H9 (cell line): Measurements from ENCODE around the gene SLC1A7. TPM values are rescaled to one million over a fixed set of nuclear protein-coding genes. Genes with fewer than 3 reads are reported as not detected.

Experiments
- DNase-seq: peaks from one replicate; pipeline ENCODE4 v3.0.0-alpha.2; 2017
- H2AFZ ChIP-seq: one replicate; pipeline ENCODE4 v1.6.1; 2013; ENCODE audit warnings: mild to moderate bottlenecking, low read length, control low read depth, moderate library complexity
- H2AK5ac ChIP-seq: 2 replicates; pipeline ENCODE4 v1.6.1; 2013; ENCODE audit warnings: low read length, control low read depth, mixed read lengths; ENCODE audit not compliant: insufficient read length
- H2BK120ac ChIP-seq: one replicate; pipeline ENCODE4 v1.6.1; 2013; ENCODE audit warnings: low read depth, mild to moderate bottlenecking, low read length, control low read depth, inconsistent platforms; ENCODE audit not compliant: poor library complexity, severe bottlenecking
- H2BK12ac ChIP-seq: 2 replicates; pipeline ENCODE4 v1.6.1; 2013; ENCODE audit warnings: low read length, control low read depth, mixed read lengths, low read depth; ENCODE audit not compliant: insufficient read length
- H2BK15ac ChIP-seq: 2 replicates; pipeline ENCODE4 v1.6.1; 2013; ENCODE audit warnings: low read depth, low read length, control low read depth
- H2BK20ac ChIP-seq: one replicate; pipeline ENCODE4 v1.6.1; 2013; ENCODE audit warnings: low read depth, mild to moderate bottlenecking, low read length, control low read depth, inconsistent platforms; ENCODE audit not compliant: poor library complexity, severe bottlenecking
- H2BK5ac ChIP-seq: 2 replicates; pipeline ENCODE4 v1.6.1; 2013; ENCODE audit warnings: low read length, control low read depth, mixed read lengths; ENCODE audit not compliant: insufficient read length
- H3K14ac ChIP-seq: 2 replicates; pipeline ENCODE4 v1.6.1; 2013; ENCODE audit warnings: low read length, control low read depth; ENCODE audit not compliant: insufficient read depth
- H3K18ac ChIP-seq: 2 replicates; pipeline ENCODE4 v1.6.1; 2013; ENCODE audit warnings: low read depth, mild to moderate bottlenecking, mixed read lengths, low read length, control low read depth; ENCODE audit not compliant: insufficient read length
- H3K23ac ChIP-seq: 2 replicates; pipeline ENCODE4 v1.6.1; 2013; ENCODE audit warnings: low read length, control low read depth, mixed read lengths, low read depth; ENCODE audit not compliant: insufficient read length
- H3K23me2 ChIP-seq: 2 replicates; pipeline ENCODE4 v1.6.1; 2013; ENCODE audit warnings: low read depth, mild to moderate bottlenecking, mixed read lengths, low read length, control low read depth; ENCODE audit not compliant: insufficient read length, poor library complexity, severe bottlenecking
- H3K27ac ChIP-seq: 2 replicates; pipeline ENCODE4 v1.5.1; 2013; ENCODE audit warnings: low read length, control low read depth, mixed read lengths, low read depth; ENCODE audit not compliant: insufficient read length
- H3K27me3 ChIP-seq: 2 replicates; pipeline ENCODE4 v1.6.1; 2013; ENCODE audit warnings: low read length, control low read depth, inconsistent platforms; ENCODE audit not compliant: insufficient read depth
- H3K4ac ChIP-seq: 2 replicates; pipeline ENCODE4 v1.6.1; 2013; ENCODE audit warnings: low read depth, mild to moderate bottlenecking, control low read depth, inconsistent platforms, low read length, moderate library complexity
- H3K4me1 ChIP-seq: 2 replicates; pipeline ENCODE4 v1.6.1; 2013; ENCODE audit warnings: low read length, control low read depth, inconsistent platforms; ENCODE audit not compliant: insufficient read depth
- H3K4me2 ChIP-seq: 2 replicates; pipeline ENCODE4 v1.6.1; 2013; ENCODE audit warnings: low read length, control low read depth, mixed read lengths; ENCODE audit not compliant: insufficient read length, insufficient read depth
- H3K56ac ChIP-seq: 2 replicates; pipeline ENCODE4 v1.6.1; 2013; ENCODE audit warnings: low read depth, mild to moderate bottlenecking, mixed read lengths, low read length, control low read depth; ENCODE audit not compliant: insufficient read length
- H3K79me1 ChIP-seq: 2 replicates; pipeline ENCODE4 v1.6.1; 2013; ENCODE audit warnings: low read depth, mild to moderate bottlenecking, moderate library complexity, low read length, control low read depth, inconsistent platforms; ENCODE audit not compliant: insufficient read depth, poor library complexity, severe bottlenecking
- H3K79me2 ChIP-seq: 2 replicates; pipeline ENCODE4 v1.6.1; 2013; ENCODE audit warnings: low read length, control low read depth, inconsistent platforms; ENCODE audit not compliant: insufficient read depth
- H3K9ac ChIP-seq: 2 replicates; pipeline ENCODE4 v1.6.1; 2013; ENCODE audit warnings: low read length, control low read depth, mixed read lengths; ENCODE audit not compliant: insufficient read length; ENCODE audit errors: extremely low read depth
- H3K9me3 ChIP-seq: one replicate; pipeline ENCODE4 v1.6.1; 2013; ENCODE audit warnings: low read depth, low read length, inconsistent platforms; ENCODE audit not compliant: control insufficient read depth
- H3T11ph ChIP-seq: one replicate; pipeline ENCODE4 v1.6.1; 2013; ENCODE audit warnings: mild to moderate bottlenecking, low read length, control low read depth, inconsistent platforms
- H4K20me1 ChIP-seq: one replicate; pipeline ENCODE4 v1.6.1; 2013; ENCODE audit not compliant: control insufficient read depth, insufficient read length, insufficient read depth
- H4K5ac ChIP-seq: 2 replicates; pipeline ENCODE4 v1.6.1; 2013; ENCODE audit warnings: low read depth, mild to moderate bottlenecking, mixed read lengths, low read length, control low read depth; ENCODE audit not compliant: insufficient read length
- H4K8ac ChIP-seq: replicated peaks from 2 replicates; pipeline ENCODE4 v1.6.1; 2013; ENCODE audit warnings: low read length, control low read depth, mixed read lengths, low read depth; ENCODE audit not compliant: insufficient read length
- H4K91ac ChIP-seq: 2 replicates; pipeline ENCODE4 v1.6.1; 2013; ENCODE audit warnings: low read depth, mild to moderate bottlenecking, moderate library complexity, mixed read lengths, low read length, control low read depth; ENCODE audit not compliant: insufficient read length
- H3K27ac Mint-ChIP-seq, 3 experiments: 2 replicates in 2 of 3; 3 replicates in 1 of 3; pipeline ENCODE4 v1.8.0; 2020 to 2021; ENCODE audit warnings: mixed read lengths in 3 of 3, mild to moderate bottlenecking in 1 of 3, moderate library complexity in 1 of 3
- H3K27me3 Mint-ChIP-seq: 2 replicates; pipeline ENCODE4 v1.8.0; 2021; ENCODE audit warnings: low read depth, mild to moderate bottlenecking, moderate library complexity, mixed read lengths
- H3K36me3 Mint-ChIP-seq, 3 experiments: 2 replicates in 2 of 3; 3 replicates in 1 of 3; pipeline ENCODE4 v1.8.0; 2020 to 2021; ENCODE audit warnings: low read depth in 3 of 3, mixed read lengths in 3 of 3; ENCODE audit not compliant: insufficient read depth in 1 of 3
- H3K4me1 Mint-ChIP-seq, 2 experiments: 2 replicates each; pipeline ENCODE4 v1.8.0; 2020; ENCODE audit warnings: mixed read lengths in 2 of 2
- H3K4me3 Mint-ChIP-seq, 2 experiments: 2 replicates in 1 of 2; 3 replicates in 1 of 2; pipeline ENCODE4 v1.8.0; 2020 to 2021; ENCODE audit warnings: mild to moderate bottlenecking in 2 of 2, mixed read lengths in 2 of 2, moderate library complexity in 1 of 2
- H3K9me3 Mint-ChIP-seq, 2 experiments: 2 replicates in 1 of 2; 3 replicates in 1 of 2; pipeline ENCODE4 v1.8.0; 2020; ENCODE audit warnings: mild to moderate bottlenecking in 2 of 2, mixed read lengths in 2 of 2, moderate library complexity in 1 of 2
- CTCF ChIP-seq: fragments of 200-600 bp; sonication (generic); conservative IDR thresholded peaks from 3 replicates; pipeline ENCODE4 v1.8.0; 2021; ENCODE audit warnings: antibody characterized with exemption, mild to moderate bottlenecking
- WGBS: extraction: QIAGEN DNeasy Blood & Tissue Kit; methylation state at CpG from one replicate; pipeline ENCODE4 v1.1.7; 2013; ENCODE audit warnings: missing lambda C conversion rate, low lambda C conversion rate, mixed read lengths; ENCODE audit not compliant: insufficient read length; ENCODE audit errors: extremely low coverage; 5-methylcytosine and 5-hydroxymethylcytosine counted together
- total RNA-seq: library from RNA; stranded (reverse); gene quantifications from 2 replicates; pipeline ENCODE4 v1.2.1, GENCODE V29; 2021

SLC1A7 gene
- total RNA-seq, 1 experiment from 2014 or later, result not detected

- no peak overlapping the region for H3K4ac ChIP-seq
- H4K8ac ChIP-seq, result no peak overlapping the region
- no peak overlapping the region for H3K9ac ChIP-seq
- peaks cover 21% of the 10 kb centered on the region for H3K27me3 Mint-ChIP-seq
- no peaks in the 10 kb centered on the region for H4K20me1 ChIP-seq
- no peak overlapping the region for H4K5ac ChIP-seq
- H3K23me2 ChIP-seq, result no peaks in the 10 kb centered on the region
- H4K91ac ChIP-seq, result no peak overlapping the region
- no peak overlapping the region for H3K18ac ChIP-seq
- no peak overlapping the region for H3K27ac ChIP-seq
- no peaks in the 10 kb centered on the region; the same call in 1 of the 2 replicates for H3K4me1 ChIP-seq
- H3T11ph ChIP-seq, result no peak overlapping the region
- DNase-seq, result no peak
- no peak overlapping the region for H2BK12ac ChIP-seq
- no peaks in the 10 kb centered on the region; a peak in 1 of 5 replicates for H3K9me3 Mint-ChIP-seq
- no peak overlapping the region for H2BK5ac ChIP-seq
- TF ChIP-seq CTCF, result no peak
- no peak overlapping the region for H3K14ac ChIP-seq
- no peaks in the 10 kb centered on the region for H3K9me3 ChIP-seq
- no peaks in the 10 kb centered on the region for H3K27me3 ChIP-seq
- H3K4me3 Mint-ChIP-seq, result no peak overlapping the region
- no peaks in the 10 kb centered on the region for H3K79me2 ChIP-seq
- H2AK5ac ChIP-seq, result no peak overlapping the region
- H3K79me1 ChIP-seq, result no peaks in the 10 kb centered on the region
- no peak overlapping the region for H2BK120ac ChIP-seq
- H3K27ac Mint-ChIP-seq, result no peak overlapping the region; a peak in 1 of 7 replicates
- H3K36me3 Mint-ChIP-seq, result no peaks in the 10 kb centered on the region
- no peak overlapping the region for H3K56ac ChIP-seq
- H3K4me1 Mint-ChIP-seq, result peaks cover 15 to 36% of the 10 kb centered on the region in 2 experiments
- H3K23ac ChIP-seq, result no peak overlapping the region
- no peak overlapping the region for H2BK15ac ChIP-seq
- H3K4me2 ChIP-seq, result no peak overlapping the region
- no CpG with 5 or more reads among the region's 6 CpGs for WGBS
- H2BK20ac ChIP-seq, result no peak overlapping the region
- H2AFZ ChIP-seq, result no peak overlapping the region
Measured at GRCh38 chr1:53125122-53125521, 17.3 kb downstream of the SLC1A7 start.
